Fibroblast of skin of left biceps (primary cell): ENCODE measurements around the gene OLR1.
A peak's percentile ranks its signal among the peaks of the same experiment; 100 is the strongest.
"Not testable (repeated sequence)": the region's sequence is repeated elsewhere in the genome, so short reads cannot be mapped to it uniquely, and the experiment has no call there.

ENCODE experiments used
- DNase-seq, 2 experiments: peaks; one replicate each; pipeline ENCODE4 v3.0.0-alpha.2; 2013; ENCODE audit warnings: low read depth in 2 of 2

Gene OLR1

DNA sequence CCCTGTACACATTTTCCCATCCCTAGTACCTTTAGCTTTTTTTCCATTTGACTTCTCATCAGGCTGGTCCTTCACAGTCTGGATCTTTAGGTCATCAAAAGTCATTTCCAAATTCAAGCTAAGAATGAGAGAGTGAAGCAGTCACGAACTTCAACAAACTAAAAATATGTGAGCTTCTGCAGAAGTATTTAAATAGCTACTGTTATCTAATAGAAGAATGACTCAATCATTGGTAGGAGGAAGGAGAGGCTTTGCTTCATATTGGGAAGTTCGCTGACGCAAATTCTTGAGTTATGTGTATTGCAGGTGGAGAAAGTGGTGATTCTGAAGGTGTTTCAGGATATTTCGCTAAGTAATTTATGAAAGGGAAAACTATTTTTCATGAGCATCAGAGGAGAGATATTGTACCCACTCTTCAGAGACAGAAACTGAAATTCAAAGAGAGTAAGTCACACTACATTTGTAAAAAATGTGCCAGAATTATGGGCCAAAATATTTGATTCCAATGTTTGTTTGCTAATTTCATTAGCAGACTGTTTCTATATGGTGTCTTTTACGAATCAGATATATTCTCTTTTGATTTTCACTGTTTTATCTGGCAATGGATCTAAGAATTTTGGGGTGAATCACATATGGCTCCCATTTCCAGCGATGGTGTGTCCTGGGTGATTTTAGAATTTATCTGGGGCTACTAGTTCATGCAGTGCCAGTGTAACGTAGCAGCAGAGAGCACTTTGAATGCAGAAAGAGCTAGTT lies at the start of gene OLR1:
Gene OLR1 (minus strand): TSS at position 160 of the 756 bp plus-strand sequence. CDS start 55 bp downstream, at position 105.
- DNase-seq = no peak

GRCh38 chr12:10220398-10221077 lies 48.6 kb upstream of the OLR1 start:
- DNase-seq = no peak

DNA sequence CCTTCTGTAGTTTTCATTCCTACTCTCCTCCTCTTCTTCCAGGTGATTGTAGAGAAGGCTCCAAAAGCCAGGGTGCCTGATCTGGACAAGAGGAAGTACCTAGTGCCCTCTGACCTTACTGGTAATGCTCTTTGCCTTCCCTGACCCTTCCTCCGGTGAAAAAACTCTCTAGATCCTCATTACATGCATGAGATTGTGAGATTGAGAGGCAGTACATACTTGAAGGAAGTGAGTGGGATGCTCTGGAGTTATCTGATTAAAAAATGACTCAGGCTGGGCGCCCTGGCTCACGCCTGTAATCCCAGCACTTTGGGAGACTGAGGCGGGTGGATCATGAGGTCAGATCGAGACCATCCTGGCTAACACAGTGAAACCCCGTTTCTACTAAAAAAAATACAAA lies 46.1 kb upstream of the OLR1 start:
- no peak for DNase-seq

GRCh38 chr12:10215946-10216345 lies 44.0 kb upstream of the OLR1 start:
- not testable (repeated sequence) for DNase-seq

GRCh38 chr12:10215436-10215835 lies 43.5 kb upstream of the OLR1 start:
- no peak for DNase-seq

- no peak for DNase-seq
These were observed 42.9 kb upstream of the OLR1 start for GRCh38 chr12:10214895-10215267.

GRCh38 chr12:10214136-10214894 lies 42.4 kb upstream of the OLR1 start:
- peak in 1 of 2 experiments; percentile 43 for DNase-seq

- DNase-seq = peak; percentile 30 to 37
These were observed 41.5 kb upstream of the OLR1 start for GRCh38 chr12:10213168-10214135.

- DNase-seq = peak; percentile 47 to 62
These were observed 40.8 kb upstream of the OLR1 start, which contains the start of gene GABARAPL1 for GRCh38 chr12:10212739-10213131. GABARAPL1 (plus strand) TSS chr12:10212877; CDS start chr12:10213130, 253 bp downstream.

- DNase-seq = peak; percentile 94
These were observed 40.2 kb upstream of the OLR1 start for GRCh38 chr12:10211940-10212738.

DNA sequence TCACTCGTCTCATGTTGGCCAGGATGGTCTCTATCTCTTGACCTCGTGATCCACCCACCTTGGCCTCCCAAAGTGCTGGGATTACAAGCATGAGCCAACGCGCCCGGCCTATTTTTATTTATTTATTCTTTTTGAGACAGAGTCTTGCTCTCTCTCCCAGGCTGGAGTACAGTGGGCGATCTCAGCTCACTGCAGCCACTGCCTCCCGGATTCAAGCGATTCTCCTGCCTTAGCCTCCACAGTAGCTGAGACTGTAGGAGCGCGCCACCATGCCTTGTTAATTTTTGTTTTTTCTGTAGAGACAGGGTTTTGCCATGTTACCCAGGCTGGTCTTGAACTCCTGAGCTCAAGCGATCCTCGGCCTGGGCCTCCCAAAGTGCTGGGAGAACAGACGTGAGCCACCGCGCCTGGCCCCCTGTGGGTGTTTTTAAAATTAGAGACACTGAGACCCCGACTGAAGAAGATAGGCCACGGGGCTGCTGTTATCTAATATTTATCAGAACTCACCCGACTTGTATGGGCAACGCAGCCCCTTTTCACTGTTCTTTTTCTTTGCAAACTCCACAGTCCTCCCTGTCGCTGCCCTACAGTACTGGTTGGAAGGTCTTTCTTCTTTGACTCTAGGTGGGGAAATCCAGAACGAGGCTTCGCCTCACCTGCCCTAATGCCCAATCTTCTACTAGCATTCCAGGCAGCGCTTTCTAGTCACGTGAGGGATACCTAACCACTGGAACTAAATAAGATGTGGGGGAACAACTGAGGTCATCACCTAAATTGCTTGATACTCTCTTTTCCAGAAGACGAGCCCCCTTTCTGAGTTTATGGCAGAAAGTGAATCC lies 39.4 kb upstream of the OLR1 start:
- DNase-seq = no peak

- DNase-seq = no peak
These were observed 38.3 kb upstream of the OLR1 start for GRCh38 chr12:10210225-10210624.

- DNase-seq = no peak
These were observed 35.2 kb upstream of the OLR1 start for GRCh38 chr12:10207136-10207535.

DNA sequence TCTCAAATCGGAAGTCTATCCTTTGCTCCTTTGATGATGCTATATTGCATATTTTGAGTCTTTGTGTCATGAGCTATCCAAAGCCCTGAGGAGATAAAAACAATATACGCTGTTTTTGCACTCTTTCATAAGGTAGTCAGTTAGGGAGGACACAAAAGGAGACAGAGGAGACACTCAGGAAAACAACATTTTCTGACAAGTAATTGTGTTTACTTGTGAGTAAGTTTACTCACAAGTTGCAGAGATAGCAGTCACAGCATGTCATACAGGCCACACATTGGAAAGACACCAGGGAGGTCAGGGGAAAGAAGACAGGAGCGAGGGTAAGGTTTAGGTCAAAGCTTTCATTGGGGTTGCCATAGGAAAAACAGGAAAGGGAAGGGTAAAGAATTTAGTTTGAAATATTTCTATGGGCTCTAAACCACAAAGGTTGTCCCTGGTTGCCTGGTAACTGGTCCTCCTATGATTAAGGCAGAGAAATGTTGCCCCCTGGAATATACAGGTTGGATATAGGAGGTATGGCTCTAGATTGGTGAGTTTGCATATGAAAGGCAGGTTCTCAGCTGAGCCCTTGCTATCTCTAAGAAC lies 33.4 kb upstream of the OLR1 start:
- DNase-seq = no peak

GRCh38 chr12:10204495-10204894 lies 32.6 kb upstream of the OLR1 start:
- not testable (repeated sequence) for DNase-seq

GRCh38 chr12:10197879-10198278 lies 25.9 kb upstream of the OLR1 start:
- DNase-seq = no peak

DNA sequence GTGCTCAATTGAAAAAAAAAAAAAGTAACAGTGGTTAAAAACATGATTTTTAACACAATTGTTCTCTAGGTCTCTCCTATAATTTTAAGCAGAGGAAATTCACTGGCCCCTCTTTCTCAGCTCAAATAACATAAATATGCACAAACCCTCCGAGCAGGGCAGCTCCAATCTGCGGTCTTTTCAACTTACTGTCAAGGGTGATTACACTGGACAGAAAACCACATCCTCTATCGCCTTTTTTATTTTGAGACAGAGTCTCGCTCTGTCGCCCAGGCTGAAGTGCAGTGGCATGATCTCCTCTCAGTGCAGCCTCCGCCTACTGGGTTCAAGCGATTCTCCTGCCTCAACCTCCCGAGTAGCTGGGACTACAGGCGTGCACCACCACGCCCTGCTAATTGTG lies 24.3 kb upstream of the OLR1 start:
- DNase-seq = no peak

DNA sequence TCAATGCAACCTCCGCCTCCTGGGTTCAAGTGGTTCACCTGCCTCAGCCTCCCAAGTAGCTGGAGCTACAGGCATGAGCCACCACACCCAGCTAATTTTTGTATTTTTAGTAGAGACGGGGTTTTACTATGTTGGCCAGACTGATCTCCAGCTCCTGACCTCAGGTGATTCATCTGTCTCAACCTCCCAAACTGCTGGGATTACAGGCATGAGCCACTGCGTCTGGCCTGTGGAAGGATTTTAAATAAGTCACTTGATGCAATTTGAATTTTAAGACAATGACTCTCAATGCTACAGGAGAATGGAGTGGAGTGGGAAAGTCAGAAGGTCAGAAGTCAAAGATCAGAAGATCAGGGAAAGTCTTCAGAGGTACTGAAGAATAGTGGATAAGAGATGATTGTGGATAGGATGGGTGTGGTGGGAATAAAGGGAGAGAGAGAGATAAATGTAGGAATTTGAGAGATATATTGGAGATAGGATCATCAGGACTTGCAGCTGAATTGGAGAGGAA lies 22.3 kb upstream of the OLR1 start:
- no peak for DNase-seq

- peak; percentile 69 to 74 for DNase-seq
These were observed 19.9 kb upstream of the OLR1 start for GRCh38 chr12:10191865-10192264.
